HEK293 (cell line): ENCODE data around the gene C21orf58.
A peak's percentile ranks its signal among the peaks of the same experiment; 100 is the strongest.

Source experiments
- HOXA7 ChIP-seq: sonication (generic); formaldehyde crosslinking; IDR thresholded peaks from 2 replicates; pipeline ENCODE4 v1.8.1; 2022; ENCODE audit warnings: missing genetic modification reagents, borderline replicate concordance
- KLF1 ChIP-seq: fragments of 450-650 bp; formaldehyde crosslinking; IDR thresholded peaks from 2 replicates; pipeline ENCODE4 v1.5.1; 2016; ENCODE audit warnings: missing biosample characterization, missing genetic modification characterization
- KLF9 ChIP-seq: fragments of 450-650 bp; formaldehyde crosslinking; IDR thresholded peaks from 2 replicates; pipeline ENCODE4 v1.5.1; 2016; ENCODE audit warnings: missing biosample characterization, missing genetic modification characterization, low read depth
- PRDM6 ChIP-seq: fragments of 450-650 bp; formaldehyde crosslinking; IDR thresholded peaks from 2 replicates; pipeline ENCODE4 v1.5.1; 2017; ENCODE audit warnings: missing biosample characterization, missing genetic modification characterization
- YY1 ChIP-seq: fragments of 450-650 bp; formaldehyde crosslinking; IDR thresholded peaks from 2 replicates; pipeline ENCODE4 v1.5.1; 2018; ENCODE audit warnings: missing biosample characterization, missing genetic modification characterization
- ZBTB48 ChIP-seq: fragments of 450-650 bp; formaldehyde crosslinking; IDR thresholded peaks from 2 replicates; pipeline ENCODE4 v1.5.1; 2016; ENCODE audit warnings: missing biosample characterization, missing genetic modification characterization
- ZFHX2 ChIP-seq: fragments of 450-650 bp; formaldehyde crosslinking; conservative IDR thresholded peaks from 2 replicates; pipeline ENCODE4 v1.5.1; 2016; ENCODE audit warnings: missing biosample characterization, missing genetic modification characterization
- ZFP69B ChIP-seq: fragments of 450-650 bp; formaldehyde crosslinking; IDR thresholded peaks from 2 replicates; pipeline ENCODE4 v1.5.1; 2016; ENCODE audit warnings: missing biosample characterization, missing genetic modification characterization
- ZNF121 ChIP-seq: fragments of 450-650 bp; formaldehyde crosslinking; IDR thresholded peaks from 2 replicates; pipeline ENCODE4 v1.5.1; 2016; ENCODE audit warnings: missing biosample characterization, missing genetic modification characterization
- ZNF169 ChIP-seq: fragments of 450-650 bp; formaldehyde crosslinking; IDR thresholded peaks from 2 replicates; pipeline ENCODE4 v1.5.1; 2016; ENCODE audit warnings: missing biosample characterization, missing genetic modification characterization
- ZNF184 ChIP-seq: fragments of 450-650 bp; IDR thresholded peaks from 2 replicates; pipeline ENCODE4 v1.5.1; 2018; ENCODE audit warnings: missing biosample characterization, mild to moderate bottlenecking, missing genetic modification characterization
- ZNF214 ChIP-seq: fragments of 450-650 bp; formaldehyde crosslinking; IDR thresholded peaks from 2 replicates; pipeline ENCODE4 v1.5.1; 2017; ENCODE audit warnings: missing biosample characterization, mild to moderate bottlenecking, missing genetic modification characterization, borderline replicate concordance
- ZNF23 ChIP-seq: fragments of 450-650 bp; formaldehyde crosslinking; IDR thresholded peaks from 2 replicates; pipeline ENCODE4 v1.5.1; 2016; ENCODE audit warnings: missing biosample characterization, missing genetic modification characterization, borderline replicate concordance
- ZNF404 ChIP-seq: fragments of 450-650 bp; formaldehyde crosslinking; IDR thresholded peaks from 2 replicates; pipeline ENCODE4 v1.5.1; 2017; ENCODE audit warnings: missing biosample characterization, missing genetic modification characterization
- ZNF510 ChIP-seq: fragments of 450-650 bp; formaldehyde crosslinking; IDR thresholded peaks from 2 replicates; pipeline ENCODE4 v1.5.1; 2018; ENCODE audit warnings: mild to moderate bottlenecking, missing genetic modification characterization, missing biosample characterization; ENCODE audit not compliant: insufficient replicate concordance
- ZNF548 ChIP-seq: fragments of 450-650 bp; formaldehyde crosslinking; IDR thresholded peaks from 2 replicates; pipeline ENCODE4 v1.5.1; 2016; ENCODE audit warnings: missing biosample characterization, missing genetic modification characterization
- ZNF610 ChIP-seq: fragments of 450-650 bp; formaldehyde crosslinking; IDR thresholded peaks from 2 replicates; pipeline ENCODE4 v1.5.1; 2016; ENCODE audit warnings: missing biosample characterization, missing genetic modification characterization, borderline replicate concordance
- ZNF785 ChIP-seq: fragments of 450-650 bp; formaldehyde crosslinking; IDR thresholded peaks from 2 replicates; pipeline ENCODE4 v1.5.1; 2016; ENCODE audit warnings: missing biosample characterization, missing genetic modification characterization
- ZSCAN23 ChIP-seq: fragments of 450-650 bp; formaldehyde crosslinking; IDR thresholded peaks from 2 replicates; pipeline ENCODE4 v1.5.1; 2016; ENCODE audit warnings: missing biosample characterization, missing genetic modification characterization
- TF ChIP-seq, protein P1 (sequence below): fragments of 450-650 bp; IDR thresholded peaks from 2 replicates; pipeline ENCODE4 v1.5.1; 2018; ENCODE audit warnings: missing biosample characterization, missing genetic modification characterization
- TF ChIP-seq, protein P2 (sequence below): fragments of 450-650 bp; formaldehyde crosslinking; IDR thresholded peaks from 2 replicates; pipeline ENCODE4 v1.5.1; 2016; ENCODE audit warnings: missing biosample characterization, missing genetic modification characterization
- TF ChIP-seq, protein P3 (sequence below): fragments of 450-650 bp; formaldehyde crosslinking; IDR thresholded peaks from 2 replicates; pipeline ENCODE4; 2016; ENCODE audit warnings: missing biosample characterization, missing genetic modification characterization
- TF ChIP-seq, protein P4 (sequence below): fragments of 450-650 bp; formaldehyde crosslinking; IDR thresholded peaks from 2 replicates; pipeline ENCODE4 v1.5.1; 2016; ENCODE audit warnings: missing biosample characterization, missing genetic modification characterization
- TF ChIP-seq, protein P5 (sequence below): IDR thresholded peaks from 2 replicates; pipeline ENCODE4 v1.6.1; 2011; ENCODE audit warnings: mild to moderate bottlenecking, low read depth, low read length, borderline replicate concordance
- TF ChIP-seq, protein P6 (sequence below): fragments of 450-650 bp; formaldehyde crosslinking; IDR thresholded peaks from 2 replicates; pipeline ENCODE4 v1.5.1; 2016; ENCODE audit warnings: missing biosample characterization, missing genetic modification characterization
- TF ChIP-seq, protein P7 (sequence below): fragments of 450-650 bp; formaldehyde crosslinking; IDR thresholded peaks from 2 replicates; pipeline ENCODE4 v1.5.1; 2017; ENCODE audit warnings: missing biosample characterization, mild to moderate bottlenecking, missing genetic modification characterization, moderate library complexity

C21orf58 gene

GRCh38 chr21:46285761-46286647 is 37.7 kb downstream of the C21orf58 start, which contains the start of gene YBEY (continued):
- TF ChIP-seq PRDM6 (no peak), HOXA7 (CRISPR knock-in tag) (no peak), ZFP69B (tag by site-specific recombination) (peak; percentile 68; the same call in 1 of the 2 replicates), ZSCAN23 (peak; percentile 80; the same call in 1 of the 2 replicates), ZNF184 (tag by site-specific recombination) (peak; percentile 73; the same call in 1 of the 2 replicates), ZFHX2 (tag by site-specific recombination) (peak; percentile 38; the same call in 1 of the 2 replicates), ZNF610 (peak; percentile 92; the same call in 1 of the 2 replicates), ZNF548 (tag by site-specific recombination) (no peak), KLF1 (tag by site-specific recombination) (peak; percentile 76; the same call in 1 of the 2 replicates), ZNF169 (tag by site-specific recombination) (no peak), ZNF510 (tag by site-specific recombination) (peak; percentile 12), ZNF214 (tag by site-specific recombination) (no peak), ZBTB48 (tag by site-specific recombination) (0 out of 2 replicates have a peak, but pooled peaks have one; percentile 58), ZNF785 (tag by site-specific recombination) (no peak), ZNF23 (no peak), YY1 (tag by site-specific recombination) (peak; percentile 75; the same call in 1 of the 2 replicates), KLF9 (tag by site-specific recombination) (peak; percentile 86), ZNF404 (tag by site-specific recombination) (no peak), ZNF121 (tag by site-specific recombination) (peak; percentile 76)
- TF ChIP-seq, protein P1, sequence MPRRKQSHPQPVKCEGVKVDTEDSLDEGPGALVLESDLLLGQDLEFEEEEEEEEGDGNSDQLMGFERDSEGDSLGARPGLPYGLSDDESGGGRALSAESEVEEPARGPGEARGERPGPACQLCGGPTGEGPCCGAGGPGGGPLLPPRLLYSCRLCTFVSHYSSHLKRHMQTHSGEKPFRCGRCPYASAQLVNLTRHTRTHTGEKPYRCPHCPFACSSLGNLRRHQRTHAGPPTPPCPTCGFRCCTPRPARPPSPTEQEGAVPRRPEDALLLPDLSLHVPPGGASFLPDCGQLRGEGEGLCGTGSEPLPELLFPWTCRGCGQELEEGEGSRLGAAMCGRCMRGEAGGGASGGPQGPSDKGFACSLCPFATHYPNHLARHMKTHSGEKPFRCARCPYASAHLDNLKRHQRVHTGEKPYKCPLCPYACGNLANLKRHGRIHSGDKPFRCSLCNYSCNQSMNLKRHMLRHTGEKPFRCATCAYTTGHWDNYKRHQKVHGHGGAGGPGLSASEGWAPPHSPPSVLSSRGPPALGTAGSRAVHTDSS (tag by site-specific recombination), result peak; percentile 59
- TF ChIP-seq, protein P2, sequence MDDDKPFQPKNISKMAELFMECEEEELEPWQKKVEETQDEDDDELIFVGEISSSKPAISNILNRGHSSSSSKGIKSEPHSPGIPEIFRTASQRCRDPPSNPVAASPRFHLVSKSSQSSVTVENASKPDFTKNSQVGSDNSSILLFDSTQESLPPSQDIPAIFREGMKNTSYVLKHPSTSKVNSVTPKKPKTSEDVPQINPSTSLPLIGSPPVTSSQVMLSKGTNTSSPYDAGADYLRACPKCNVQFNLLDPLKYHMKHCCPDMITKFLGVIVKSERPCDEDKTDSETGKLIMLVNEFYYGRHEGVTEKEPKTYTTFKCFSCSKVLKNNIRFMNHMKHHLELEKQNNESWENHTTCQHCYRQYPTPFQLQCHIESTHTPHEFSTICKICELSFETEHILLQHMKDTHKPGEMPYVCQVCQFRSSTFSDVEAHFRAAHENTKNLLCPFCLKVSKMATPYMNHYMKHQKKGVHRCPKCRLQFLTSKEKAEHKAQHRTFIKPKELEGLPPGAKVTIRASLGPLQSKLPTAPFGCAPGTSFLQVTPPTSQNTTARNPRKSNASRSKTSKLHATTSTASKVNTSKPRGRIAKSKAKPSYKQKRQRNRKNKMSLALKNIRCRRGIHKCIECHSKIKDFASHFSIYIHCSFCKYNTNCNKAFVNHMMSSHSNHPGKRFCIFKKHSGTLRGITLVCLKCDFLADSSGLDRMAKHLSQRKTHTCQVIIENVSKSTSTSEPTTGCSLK (tag by site-specific recombination), result no peak
- TF ChIP-seq, protein P3, sequence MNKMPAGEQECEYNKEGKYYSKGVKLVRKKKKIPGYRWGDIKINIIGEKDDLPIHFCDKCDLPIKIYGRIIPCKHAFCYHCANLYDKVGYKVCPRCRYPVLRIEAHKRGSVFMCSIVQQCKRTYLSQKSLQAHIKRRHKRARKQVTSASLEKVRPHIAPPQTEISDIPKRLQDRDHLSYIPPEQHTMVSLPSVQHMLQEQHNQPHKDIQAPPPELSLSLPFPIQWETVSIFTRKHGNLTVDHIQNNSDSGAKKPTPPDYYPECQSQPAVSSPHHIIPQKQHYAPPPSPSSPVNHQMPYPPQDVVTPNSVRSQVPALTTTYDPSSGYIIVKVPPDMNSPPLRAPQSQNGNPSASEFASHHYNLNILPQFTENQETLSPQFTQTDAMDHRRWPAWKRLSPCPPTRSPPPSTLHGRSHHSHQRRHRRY (tag by site-specific recombination), result no peak
- TF ChIP-seq, protein P4, sequence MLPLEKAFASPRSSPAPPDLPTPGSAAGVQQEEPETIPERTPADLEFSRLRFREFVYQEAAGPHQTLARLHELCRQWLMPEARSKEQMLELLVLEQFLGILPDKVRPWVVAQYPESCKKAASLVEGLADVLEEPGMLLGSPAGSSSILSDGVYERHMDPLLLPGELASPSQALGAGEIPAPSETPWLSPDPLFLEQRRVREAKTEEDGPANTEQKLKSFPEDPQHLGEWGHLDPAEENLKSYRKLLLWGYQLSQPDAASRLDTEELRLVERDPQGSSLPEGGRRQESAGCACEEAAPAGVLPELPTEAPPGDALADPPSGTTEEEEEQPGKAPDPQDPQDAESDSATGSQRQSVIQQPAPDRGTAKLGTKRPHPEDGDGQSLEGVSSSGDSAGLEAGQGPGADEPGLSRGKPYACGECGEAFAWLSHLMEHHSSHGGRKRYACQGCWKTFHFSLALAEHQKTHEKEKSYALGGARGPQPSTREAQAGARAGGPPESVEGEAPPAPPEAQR (tag by site-specific recombination), result no peak
- TF ChIP-seq, protein P5, sequence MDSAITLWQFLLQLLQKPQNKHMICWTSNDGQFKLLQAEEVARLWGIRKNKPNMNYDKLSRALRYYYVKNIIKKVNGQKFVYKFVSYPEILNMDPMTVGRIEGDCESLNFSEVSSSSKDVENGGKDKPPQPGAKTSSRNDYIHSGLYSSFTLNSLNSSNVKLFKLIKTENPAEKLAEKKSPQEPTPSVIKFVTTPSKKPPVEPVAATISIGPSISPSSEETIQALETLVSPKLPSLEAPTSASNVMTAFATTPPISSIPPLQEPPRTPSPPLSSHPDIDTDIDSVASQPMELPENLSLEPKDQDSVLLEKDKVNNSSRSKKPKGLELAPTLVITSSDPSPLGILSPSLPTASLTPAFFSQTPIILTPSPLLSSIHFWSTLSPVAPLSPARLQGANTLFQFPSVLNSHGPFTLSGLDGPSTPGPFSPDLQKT, result peak; percentile 51; the same call in 1 of the 2 replicates
- TF ChIP-seq, protein P6, sequence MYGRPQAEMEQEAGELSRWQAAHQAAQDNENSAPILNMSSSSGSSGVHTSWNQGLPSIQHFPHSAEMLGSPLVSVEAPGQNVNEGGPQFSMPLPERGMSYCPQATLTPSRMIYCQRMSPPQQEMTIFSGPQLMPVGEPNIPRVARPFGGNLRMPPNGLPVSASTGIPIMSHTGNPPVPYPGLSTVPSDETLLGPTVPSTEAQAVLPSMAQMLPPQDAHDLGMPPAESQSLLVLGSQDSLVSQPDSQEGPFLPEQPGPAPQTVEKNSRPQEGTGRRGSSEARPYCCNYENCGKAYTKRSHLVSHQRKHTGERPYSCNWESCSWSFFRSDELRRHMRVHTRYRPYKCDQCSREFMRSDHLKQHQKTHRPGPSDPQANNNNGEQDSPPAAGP (tag by site-specific recombination), result peak; percentile 94; the same call in 1 of the 2 replicates
- TF ChIP-seq, protein P7, sequence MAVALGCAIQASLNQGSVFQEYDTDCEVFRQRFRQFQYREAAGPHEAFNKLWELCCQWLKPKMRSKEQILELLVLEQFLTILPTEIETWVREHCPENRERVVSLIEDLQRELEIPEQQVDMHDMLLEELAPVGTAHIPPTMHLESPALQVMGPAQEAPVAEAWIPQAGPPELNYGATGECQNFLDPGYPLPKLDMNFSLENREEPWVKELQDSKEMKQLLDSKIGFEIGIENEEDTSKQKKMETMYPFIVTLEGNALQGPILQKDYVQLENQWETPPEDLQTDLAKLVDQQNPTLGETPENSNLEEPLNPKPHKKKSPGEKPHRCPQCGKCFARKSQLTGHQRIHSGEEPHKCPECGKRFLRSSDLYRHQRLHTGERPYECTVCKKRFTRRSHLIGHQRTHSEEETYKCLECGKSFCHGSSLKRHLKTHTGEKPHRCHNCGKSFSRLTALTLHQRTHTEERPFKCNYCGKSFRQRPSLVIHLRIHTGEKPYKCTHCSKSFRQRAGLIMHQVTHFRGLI (tag by site-specific recombination), result 0 out of 2 replicates have a peak, but pooled peaks have one; percentile 10
